SU-DHL-6 (cell line): Measurements from ENCODE around the gene COL20A1.

ENCODE experiments used
- CTCF ChIP-seq: fragments of 200-600 bp; sonication (generic); IDR thresholded peaks from one replicate; pipeline ENCODE4 v1.5.1; 2017; ENCODE audit warnings: antibody characterized with exemption, mild to moderate bottlenecking, low read length, moderate library complexity; ENCODE audit not compliant: insufficient read depth, poor library complexity, severe bottlenecking
- EZH2phosphoT487 ChIP-seq: fragments of 200-600 bp; sonication (generic), shearing (Covaris generic); conservative IDR thresholded peaks from 2 replicates; pipeline ENCODE4 v1.6.1; 2018; ENCODE audit warnings: mild to moderate bottlenecking, antibody characterized with exemption, low read length, moderate library complexity, mixed read lengths

GRCh38 chr20:63356931-63357879 lies 64.2 kb downstream of the COL20A1 start:
- TF ChIP-seq CTCF (no peak), EZH2phosphoT487 (no peak)
